Sigmoid colon (tissue), 7 donors: ENCODE measurements around the gene PXT1. TPM values are rescaled to one million over a fixed set of nuclear protein-coding genes. Genes with fewer than 3 reads are reported as not detected.

Source experiments
- DNase-seq: peaks from one replicate; pipeline ENCODE4 v3.0.0-alpha.2; 2019
- H3K27ac ChIP-seq, 4 donors: fragments of 200-600 bp; sonication (generic); one replicate each; pipeline ENCODE4 v1.5.1; 2016 to 2019; ENCODE audit warnings: mild to moderate bottlenecking in 1 of 4
- H3K27me3 ChIP-seq, 3 donors: fragments of 200-600 bp; sonication (generic); one replicate each; pipeline ENCODE4 v1.5.1; 2019; ENCODE audit warnings: mild to moderate bottlenecking in 1 of 3
- H3K36me3 ChIP-seq, 4 donors: fragments of 200-600 bp; sonication (generic); one replicate each; pipeline ENCODE4 v1.5.1; 2016 to 2019
- H3K4me1 ChIP-seq, 4 donors: fragments of 200-600 bp; sonication (generic); one replicate each; pipeline ENCODE4 v1.5.1; 2017 to 2019
- H3K4me3 ChIP-seq, 4 donors: fragments of 200-600 bp; sonication (generic); one replicate each; pipeline ENCODE4 v1.5.1; 2017 to 2019; ENCODE audit warnings: mild to moderate bottlenecking in 2 of 4, moderate library complexity in 1 of 4
- H3K9me3 ChIP-seq, 4 donors: fragments of 200-600 bp in 3 of 4; sonication (generic) in 3 of 4; one replicate each; pipeline versions ENCODE4 v1.5.1 to v1.6.1; 2013 to 2019
- EP300 ChIP-seq, 4 donors: sonication (generic); formaldehyde crosslinking; IDR thresholded peaks; one replicate each; pipeline ENCODE4 v1.6.1; 2017; ENCODE audit warnings: antibody characterized with exemption in 4 of 4
- POLR2A ChIP-seq, 2 donors: fragments of 450-650 bp; IDR thresholded peaks; one replicate each; pipeline ENCODE4 v1.6.1; 2016; ENCODE audit warnings: antibody characterized with exemption in 2 of 2, mild to moderate bottlenecking in 2 of 2, moderate library complexity in 2 of 2
- POLR2AphosphoS5 ChIP-seq, 4 donors: sonication (generic); formaldehyde crosslinking; IDR thresholded peaks; one replicate each; pipeline ENCODE4 v1.6.1; 2017; ENCODE audit warnings: antibody characterized with exemption in 4 of 4
- WGBS, 2 donors: extraction: QIAGEN DNeasy Blood & Tissue Kit; methylation state at CpG; one replicate each; pipeline ENCODE4 v1.1.7; 2013; 5-methylcytosine and 5-hydroxymethylcytosine counted together
- intact Hi-C: fragments of 100-400 bp; cut with DNase I; formaldehyde crosslinking; loops from one replicate; pipeline ENCODE4 v1.15.1; 2023
- polyA plus RNA-seq, 3 donors: library from polyadenylated mRNA; stranded (reverse); fragments of 200-250 nt; gene quantifications; one replicate each; pipeline ENCODE4 v1.2.3, GENCODE V29; 2013
- total RNA-seq, 4 donors: library from RNA; depleted of rRNA; stranded (reverse); fragments of >200 nt; gene quantifications; one replicate each; pipeline ENCODE4 v1.1.0, GENCODE V29; 2016
- TF ChIP-seq, protein P1 (sequence below), 4 experiments: fragments of 450-650 bp in 3 of 4; fragments of 200-600 bp in 1 of 4; IDR thresholded peaks; one replicate each; pipeline ENCODE4 v1.5.1; 2016 to 2019; ENCODE audit warnings: antibody characterized with exemption in 4 of 4, mild to moderate bottlenecking in 3 of 4, moderate library complexity in 2 of 4
- donor health status: healthy with polysubstance abuse.
- donor health status: Bipolar disorder and iron deficiency.
- donor health status: healthy.

The PXT1 gene
- total and polyA plus RNA-seq, 7 donors: not detected

DNA sequence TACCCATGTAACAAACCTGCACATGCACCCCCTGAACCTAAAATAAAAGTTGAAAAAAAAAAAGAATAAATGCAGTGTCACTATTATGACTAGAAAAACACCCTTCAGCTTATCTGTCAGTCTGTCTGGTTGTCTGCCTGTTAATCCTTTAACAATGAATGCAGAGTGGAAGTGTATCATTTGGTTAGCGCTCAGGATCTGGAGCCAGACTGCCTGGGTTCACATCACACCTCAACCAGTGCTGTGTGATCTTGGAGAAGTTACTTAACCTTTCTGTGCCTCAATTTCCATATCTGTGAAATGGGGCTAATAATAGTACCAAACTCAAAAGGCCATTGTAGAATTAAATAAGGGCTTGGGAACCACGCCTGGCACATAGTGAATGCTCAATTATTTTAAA is 72.0 kb downstream of the PXT1 start:
- Histone ChIP-seq H3K9me3 (no peaks in the 10 kb centered on the region), H3K4me3 (no peak overlapping the region), H3K36me3 (no peaks in the 10 kb centered on the region), H3K4me1 (no peaks in the 10 kb centered on the region), H3K27ac (no peak overlapping the region), H3K27me3 (no peaks in the 10 kb centered on the region)
- intact Hi-C loops: no loop called here
- WGBS, 2 donors: 93 to 94% methylated on average over 2 of the region's 2 CpGs
- TF ChIP-seq EP300 (IDR thresholded peaks at IDR 0.05) (no peak), POLR2A (IDR thresholded peaks at IDR 0.05) (no peak), POLR2AphosphoS5 (IDR thresholded peaks at IDR 0.05) (no peak)
- TF ChIP-seq, protein P1, sequence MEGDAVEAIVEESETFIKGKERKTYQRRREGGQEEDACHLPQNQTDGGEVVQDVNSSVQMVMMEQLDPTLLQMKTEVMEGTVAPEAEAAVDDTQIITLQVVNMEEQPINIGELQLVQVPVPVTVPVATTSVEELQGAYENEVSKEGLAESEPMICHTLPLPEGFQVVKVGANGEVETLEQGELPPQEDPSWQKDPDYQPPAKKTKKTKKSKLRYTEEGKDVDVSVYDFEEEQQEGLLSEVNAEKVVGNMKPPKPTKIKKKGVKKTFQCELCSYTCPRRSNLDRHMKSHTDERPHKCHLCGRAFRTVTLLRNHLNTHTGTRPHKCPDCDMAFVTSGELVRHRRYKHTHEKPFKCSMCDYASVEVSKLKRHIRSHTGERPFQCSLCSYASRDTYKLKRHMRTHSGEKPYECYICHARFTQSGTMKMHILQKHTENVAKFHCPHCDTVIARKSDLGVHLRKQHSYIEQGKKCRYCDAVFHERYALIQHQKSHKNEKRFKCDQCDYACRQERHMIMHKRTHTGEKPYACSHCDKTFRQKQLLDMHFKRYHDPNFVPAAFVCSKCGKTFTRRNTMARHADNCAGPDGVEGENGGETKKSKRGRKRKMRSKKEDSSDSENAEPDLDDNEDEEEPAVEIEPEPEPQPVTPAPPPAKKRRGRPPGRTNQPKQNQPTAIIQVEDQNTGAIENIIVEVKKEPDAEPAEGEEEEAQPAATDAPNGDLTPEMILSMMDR (IDR thresholded peaks at IDR 0.05): no peak
- no peak for DNase-seq

DNA sequence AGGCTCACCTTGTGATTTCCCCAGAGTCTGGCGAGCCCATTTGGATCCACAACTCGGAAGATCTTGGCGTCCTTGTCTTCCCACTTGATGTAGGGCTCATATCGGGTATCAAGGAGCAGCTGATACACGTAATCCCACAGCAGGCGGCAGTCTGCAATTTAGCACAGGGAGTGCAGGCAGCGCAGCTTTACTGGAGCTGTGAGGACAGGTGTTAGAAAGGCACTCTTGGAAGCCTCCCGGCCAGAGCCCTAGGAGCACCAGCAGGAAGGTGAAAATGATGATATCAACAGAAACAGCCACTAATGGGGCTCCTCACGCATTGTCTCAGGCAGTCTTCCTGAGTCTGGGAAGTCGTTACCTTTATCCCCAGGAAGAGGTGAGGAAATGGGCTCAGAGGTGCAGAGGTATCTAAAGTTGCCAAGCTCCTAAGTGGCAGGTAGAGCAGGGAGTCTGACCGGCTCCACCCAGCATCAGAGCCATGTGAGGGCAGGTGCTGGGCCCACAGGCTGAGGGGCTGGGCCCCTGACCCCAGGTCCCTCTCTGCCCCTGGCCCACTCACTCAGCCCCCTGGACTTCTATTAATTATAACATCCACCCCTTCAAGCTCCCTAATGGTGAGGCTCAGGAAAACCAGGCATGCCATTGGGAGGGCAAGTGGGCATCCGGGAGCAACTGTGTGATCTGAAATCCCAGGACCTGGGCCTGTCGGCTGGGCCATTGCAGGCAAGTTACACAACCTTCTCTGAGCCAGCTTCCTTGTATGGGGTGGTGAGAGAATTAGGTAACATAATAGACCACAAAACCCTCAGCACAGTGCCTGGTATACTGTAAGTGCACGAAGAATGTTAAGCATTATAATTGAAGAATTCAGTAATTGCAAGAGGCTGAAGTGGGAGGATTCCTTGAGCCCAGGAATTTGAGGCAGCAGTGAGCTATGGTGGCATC is 73.5 kb downstream of the PXT1 start:
- Histone ChIP-seq H3K36me3 (no peaks in the 10 kb centered on the region), H3K27me3 (no peaks in the 10 kb centered on the region), H3K9me3 (no peaks in the 10 kb centered on the region), H3K4me1 (no peaks in the 10 kb centered on the region), H3K27ac (no peak overlapping the region), H3K4me3 (no peak overlapping the region)
- no peak for DNase-seq
- intact Hi-C loops: no loop called here
- 88 to 93% methylated on average over 14 of the region's 14 CpGs for WGBS, 2 donors
- TF ChIP-seq, protein P1 (IDR thresholded peaks at IDR 0.05): no peak
- TF ChIP-seq POLR2AphosphoS5 (IDR thresholded peaks at IDR 0.05) (no peak), POLR2A (IDR thresholded peaks at IDR 0.05) (no peak), EP300 (IDR thresholded peaks at IDR 0.05) (no peak)

DNA sequence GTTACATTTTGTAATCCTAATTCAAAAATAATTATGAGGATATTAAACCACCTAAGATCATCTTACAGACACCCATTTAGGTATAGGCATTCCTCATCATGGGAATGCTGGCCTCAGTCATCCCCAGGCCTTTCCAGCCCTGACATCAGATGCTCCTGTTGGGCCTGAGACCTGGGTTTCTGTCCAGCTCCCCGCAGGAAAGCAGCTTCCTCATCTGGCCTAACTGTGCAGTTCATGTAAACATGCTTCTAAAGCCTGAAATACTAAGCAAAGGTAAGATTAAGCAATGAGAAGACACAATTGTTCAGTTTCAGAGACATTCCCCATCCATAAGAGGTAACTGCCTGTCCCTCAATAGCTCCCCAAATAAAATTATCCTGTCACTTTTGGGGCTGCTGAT is 74.2 kb downstream of the PXT1 start:
- 79 to 90% methylated on average over 1 of the region's 1 CpG for WGBS, 2 donors
- no peak for DNase-seq

DNA sequence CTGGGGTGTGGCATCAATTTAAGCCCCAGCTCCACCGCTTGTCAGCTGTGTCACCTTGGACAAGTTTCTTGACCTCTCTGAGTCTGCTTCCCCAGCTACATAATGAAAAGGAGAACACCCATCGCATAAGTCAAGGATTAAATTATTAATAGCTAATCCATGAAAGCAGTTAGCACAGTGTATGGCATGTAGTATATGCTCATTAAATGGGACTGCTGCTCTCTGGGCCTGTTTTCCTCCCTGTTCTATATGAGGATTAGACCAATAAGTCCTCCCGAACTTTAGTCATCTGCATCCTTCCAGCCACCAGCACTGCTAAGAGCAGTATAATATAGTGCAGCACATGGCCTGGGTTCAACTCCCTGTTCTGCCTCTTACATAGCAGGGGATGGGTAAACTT is 74.9 kb downstream of the PXT1 start:
- Histone ChIP-seq H3K27ac (no peak overlapping the region), H3K36me3 (no peaks in the 10 kb centered on the region), H3K4me3 (no peak overlapping the region), H3K27me3 (no peaks in the 10 kb centered on the region), H3K9me3 (no peaks in the 10 kb centered on the region), H3K4me1 (no peaks in the 10 kb centered on the region)
- intact Hi-C loops: no loop called here
- no peak for TF ChIP-seq POLR2AphosphoS5 (IDR thresholded peaks at IDR 0.05)
- TF ChIP-seq, protein P1 (IDR thresholded peaks at IDR 0.05): no peak
- no peak for TF ChIP-seq EP300 (IDR thresholded peaks at IDR 0.05)
- no peak for TF ChIP-seq POLR2A (IDR thresholded peaks at IDR 0.05)
- 92 to 98% methylated on average over 3 of the region's 3 CpGs for WGBS, 2 donors
- DNase-seq: no peak

More for the DNA sequence above, 74.2 kb downstream of the PXT1 start:
- intact Hi-C loops: no loop called here
- no peak for TF ChIP-seq POLR2AphosphoS5 (IDR thresholded peaks at IDR 0.05)
- TF ChIP-seq, protein P1 (IDR thresholded peaks at IDR 0.05): no peak
- no peak for TF ChIP-seq EP300 (IDR thresholded peaks at IDR 0.05)
- no peak for TF ChIP-seq POLR2A (IDR thresholded peaks at IDR 0.05)
- Histone ChIP-seq H3K27ac (no peak overlapping the region), H3K4me1 (no peaks in the 10 kb centered on the region), H3K4me3 (no peak overlapping the region), H3K27me3 (no peaks in the 10 kb centered on the region), H3K9me3 (no peaks in the 10 kb centered on the region), H3K36me3 (no peaks in the 10 kb centered on the region)
